Stimulated activated CD8-positive, alpha-beta memory T cell treated with anti-CD3 and anti-CD28 coated beads, Interleukin-12 subunit alpha, Interleukin-12 subunit beta, amount 100 ng/mL, for 1 hour (primary cell): ENCODE measurements around the gene UBXN6.

ENCODE experiments used
- DNase-seq: peaks from one replicate; pipeline ENCODE4 v3.0.0-alpha.2; 2020; ENCODE audit warnings: low read depth

Gene UBXN6

DNA sequence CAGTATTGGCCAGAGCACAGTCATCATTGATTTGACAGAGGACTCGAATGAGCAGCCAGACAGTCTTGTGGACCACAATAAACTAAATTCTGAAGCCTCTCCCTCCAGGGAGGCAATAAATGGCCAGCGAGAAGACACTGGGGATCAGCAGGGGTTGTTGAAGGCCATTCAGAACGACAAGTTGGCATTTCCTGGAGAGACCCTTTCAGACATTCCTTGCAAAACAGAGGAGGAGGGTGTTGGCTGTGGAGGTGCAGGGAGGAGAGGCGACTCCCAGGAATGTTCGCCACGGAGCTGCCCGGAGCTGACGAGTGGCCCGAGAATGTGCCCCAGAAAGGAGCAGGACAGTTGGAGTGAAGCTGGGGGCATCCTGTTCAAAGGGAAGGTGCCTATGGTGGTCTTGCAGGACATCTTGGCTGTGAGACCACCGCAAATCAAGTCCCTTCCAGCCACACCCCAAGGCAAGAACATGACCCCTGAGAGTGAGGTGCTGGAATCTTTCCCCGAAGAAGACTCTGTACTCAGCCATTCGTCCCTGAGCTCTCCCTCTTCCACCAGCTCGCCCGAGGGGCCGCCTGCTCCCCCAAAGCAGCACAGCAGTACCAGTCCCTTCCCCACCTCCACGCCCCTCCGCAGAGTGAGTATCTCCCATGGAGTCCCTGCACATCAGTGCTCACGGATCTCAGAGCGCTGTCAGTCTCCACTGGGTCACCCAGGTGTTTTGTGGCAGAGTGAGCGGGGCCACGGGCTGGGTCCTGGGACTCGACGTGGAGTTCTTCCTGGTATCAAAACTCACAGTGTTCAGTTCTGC is 48.3 kb downstream of the UBXN6 start:
- DNase-seq: no peak

DNA sequence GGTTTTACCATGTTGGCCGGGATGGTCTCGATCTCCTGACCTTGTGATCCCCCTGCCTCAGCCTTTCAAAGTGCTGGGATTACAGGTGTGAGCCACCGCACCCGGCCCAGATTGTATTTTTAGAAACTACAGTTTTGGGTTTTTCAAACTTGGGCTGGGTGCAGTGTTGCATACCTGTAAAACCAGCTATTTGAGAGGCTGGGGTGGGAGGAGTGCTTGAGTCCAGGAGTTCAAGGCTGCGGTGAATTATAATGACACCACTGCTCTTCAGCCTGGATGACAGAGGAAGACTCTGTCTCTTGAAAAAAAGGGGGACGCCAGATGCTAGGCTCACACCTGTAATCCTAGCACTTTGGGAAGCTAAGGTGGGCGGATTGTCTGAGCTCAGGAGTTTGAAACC is 51.0 kb downstream of the UBXN6 start:
- no peak for DNase-seq

DNA sequence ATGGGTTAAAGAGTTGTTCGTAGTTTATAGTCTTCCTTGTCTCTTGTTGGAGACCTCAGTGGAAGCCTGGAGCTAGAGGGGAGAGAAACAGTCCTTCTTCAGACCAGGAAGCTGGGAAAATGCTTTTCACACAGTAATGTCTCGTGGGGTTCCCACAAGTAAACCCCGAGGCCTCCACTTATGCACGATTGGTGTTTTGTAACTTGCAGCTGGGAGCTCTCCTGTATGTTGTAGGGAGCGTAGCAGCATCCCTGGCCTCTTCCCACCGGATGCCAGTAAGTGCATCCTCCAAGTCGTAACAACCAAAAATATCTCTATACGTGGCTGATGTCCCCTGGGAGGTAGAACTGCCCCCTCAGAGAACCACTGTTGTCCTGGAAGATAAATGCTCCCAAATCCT is 51.6 kb downstream of the UBXN6 start:
- no peak for DNase-seq

DNA sequence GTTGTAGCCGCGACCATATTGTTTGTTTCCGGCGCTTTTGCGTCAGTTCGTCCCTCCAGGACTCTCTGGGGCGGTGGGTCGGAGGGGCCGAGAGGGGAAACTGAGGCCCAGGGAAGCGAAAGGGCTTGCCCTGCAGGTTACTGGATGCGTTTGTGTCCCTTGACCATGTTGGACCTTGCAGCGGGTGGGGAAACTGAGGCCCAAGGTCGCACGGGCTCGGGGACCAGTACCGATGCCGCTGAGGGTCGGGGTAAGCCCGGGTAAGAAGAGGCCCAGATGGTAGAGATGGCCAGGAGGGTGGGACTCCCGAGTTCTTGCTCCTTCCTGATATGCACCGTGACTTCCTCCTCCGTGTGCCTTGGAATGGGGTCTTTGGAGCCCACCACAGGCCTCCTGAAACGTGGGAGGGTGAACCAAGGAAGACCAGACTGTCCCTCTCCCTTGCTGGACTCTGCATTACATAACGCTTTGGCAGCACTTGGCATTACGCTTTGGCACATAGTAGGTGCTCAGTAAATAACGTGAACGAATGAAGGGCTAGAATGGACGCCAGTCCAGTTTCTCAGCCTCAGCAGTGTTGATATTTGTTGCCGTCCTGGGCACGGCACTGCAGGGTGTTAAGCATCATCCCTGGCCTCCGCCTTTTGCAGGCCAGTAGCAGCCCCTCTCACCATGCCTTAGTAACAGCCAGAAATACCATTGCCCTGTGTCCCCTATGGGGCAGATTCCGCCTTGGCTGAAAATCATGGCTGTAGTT is 54.4 kb downstream of the UBXN6 start:
- DNase-seq: no peak

DNA sequence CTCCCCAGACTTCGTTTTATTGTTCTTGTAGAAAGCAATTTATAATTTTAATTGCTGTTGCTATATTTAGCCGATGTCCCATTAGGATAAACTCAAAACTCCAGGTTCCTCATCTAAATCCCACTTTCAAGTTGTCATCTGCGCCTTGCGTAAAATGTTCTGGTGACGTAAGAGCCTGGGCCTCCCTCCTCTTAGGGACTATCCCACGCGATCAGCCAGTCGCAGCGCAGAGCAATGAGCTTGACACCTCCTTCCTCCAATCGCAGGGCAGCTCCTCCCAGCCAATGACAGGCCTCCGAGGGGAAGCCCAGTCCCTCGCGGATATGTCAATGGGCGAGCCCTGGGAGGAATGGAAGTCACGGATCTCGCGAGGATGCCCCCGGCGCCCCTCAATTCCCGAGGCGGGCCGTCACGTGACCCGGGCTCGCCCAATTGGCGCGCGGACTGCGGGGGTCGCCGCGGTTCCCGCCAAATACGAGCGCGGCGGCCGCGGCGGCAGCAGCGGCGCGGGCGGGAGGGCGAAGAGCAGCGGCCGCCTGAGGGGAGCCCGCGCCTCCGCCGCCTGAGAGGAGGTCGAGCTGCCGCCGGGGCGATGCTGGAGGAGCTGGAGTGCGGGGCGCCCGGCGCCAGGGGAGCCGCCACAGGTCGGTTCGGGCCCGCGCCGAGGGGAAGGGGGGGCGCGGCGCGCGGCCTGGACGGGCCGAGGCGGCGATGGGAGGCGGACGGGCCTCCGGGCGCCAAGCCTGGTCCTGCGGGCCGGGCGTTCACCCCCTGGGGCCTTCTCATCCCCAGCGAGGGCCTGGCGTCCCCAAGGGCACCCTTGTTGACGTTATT is 55.2 kb downstream of the UBXN6 start, which contains the start of gene CHAF1A:
CHAF1A (plus strand) TSS at position 470 of the 834 bp plus-strand sequence; CDS start at position 593, 123 bp downstream.
- peak; percentile 98 for DNase-seq

- no peak for DNase-seq
Observed at GRCh38 chr19:4401769-4402170, 55.8 kb downstream of the UBXN6 start.

DNA sequence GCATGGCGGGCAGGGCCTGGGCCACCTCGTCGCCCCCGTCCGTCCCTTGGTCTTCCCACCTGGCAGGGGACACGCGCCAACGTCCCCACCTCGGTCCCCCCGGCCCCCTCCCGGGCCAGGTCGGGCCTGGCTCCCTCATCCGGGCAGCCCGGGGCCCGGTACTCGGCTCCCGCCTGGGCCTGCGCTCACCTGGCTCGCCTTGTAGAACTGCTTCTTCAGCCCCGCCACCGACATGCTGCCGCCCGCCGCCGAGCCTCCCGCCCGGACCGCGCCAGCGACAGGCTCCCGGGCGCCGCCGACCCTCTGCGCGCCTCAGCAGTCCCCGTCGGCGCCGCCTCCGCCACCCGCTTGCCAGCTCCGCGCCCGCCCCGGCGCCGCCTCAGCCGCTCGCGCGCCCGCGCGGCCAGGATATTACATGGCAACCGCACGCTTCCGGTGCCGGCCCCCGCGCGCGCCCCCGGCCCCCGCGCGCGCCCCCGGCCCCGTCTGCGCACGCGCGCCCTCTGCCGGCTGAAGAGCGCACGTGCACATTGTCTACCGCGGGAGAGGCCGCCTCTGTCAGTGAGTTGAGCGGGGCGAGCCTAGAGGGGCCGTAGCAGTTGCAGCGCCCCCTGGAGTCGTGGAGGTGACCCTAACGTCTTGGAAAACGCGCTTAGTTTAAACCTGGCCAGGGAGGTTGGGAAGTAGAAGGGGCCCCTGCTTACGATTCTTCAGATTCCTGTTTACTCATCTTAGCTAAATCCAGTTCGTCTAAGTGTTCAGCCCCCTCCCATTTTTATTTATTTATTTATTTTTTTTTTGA is 57.3 kb downstream of the UBXN6 start, which contains the start of gene SH3GL1:
SH3GL1 (minus strand) TSS at position 413 of the 802 bp plus-strand sequence; CDS start at position 234, 179 bp downstream.
- DNase-seq: peak; percentile 93

DNA sequence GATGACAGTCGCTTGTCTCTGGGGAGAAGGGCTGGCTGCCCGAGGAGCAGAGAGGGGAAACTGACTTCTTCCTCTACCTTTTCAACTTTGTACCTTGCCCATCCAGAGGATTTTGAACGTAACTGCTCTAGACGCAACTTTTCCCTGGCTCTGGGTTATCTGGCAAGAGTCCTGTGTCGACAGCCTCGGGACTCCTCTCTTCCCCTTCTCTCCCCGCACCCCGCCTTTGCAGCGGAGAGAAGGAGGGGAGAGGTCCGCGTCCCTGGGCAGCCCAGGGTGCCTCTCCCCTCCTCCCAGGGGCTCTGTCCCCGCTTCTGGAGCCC is 57.8 kb downstream of the UBXN6 start:
- no peak for DNase-seq

- DNase-seq: no peak
Observed at GRCh38 chr19:4396949-4397783, 60.4 kb downstream of the UBXN6 start.
